Trophoblast cell (in vitro differentiated cells and primary cell): ENCODE results near the gene TIGD1.

Source experiments
- DNase-seq, 2 donors: peaks; one replicate each; pipeline ENCODE4 v3.0.0-alpha.2; 2016
- H2AFZ ChIP-seq: 2 replicates; pipeline ENCODE4 v1.6.1; 2013; ENCODE audit warnings: low read length, moderate library complexity, mild to moderate bottlenecking; ENCODE audit not compliant: insufficient read depth, poor library complexity
- H2AK5ac ChIP-seq: 2 replicates; pipeline ENCODE4 v1.6.1; 2013; ENCODE audit warnings: mild to moderate bottlenecking, low read length
- H2BK120ac ChIP-seq: 2 replicates; pipeline ENCODE4 v1.6.1; 2013; ENCODE audit warnings: low read length, mild to moderate bottlenecking, moderate library complexity; ENCODE audit not compliant: insufficient read depth, poor library complexity
- H2BK12ac ChIP-seq: 2 replicates; pipeline ENCODE4 v1.6.1; 2013; ENCODE audit warnings: mild to moderate bottlenecking, low read length, moderate library complexity
- H2BK5ac ChIP-seq: 2 replicates; pipeline ENCODE4 v1.6.1; 2013; ENCODE audit warnings: low read length, low read depth, moderate library complexity, mild to moderate bottlenecking; ENCODE audit not compliant: poor library complexity
- H3K14ac ChIP-seq: 2 replicates; pipeline ENCODE4 v1.6.1; 2013; ENCODE audit warnings: mild to moderate bottlenecking, low read length
- H3K18ac ChIP-seq: 2 replicates; pipeline ENCODE4 v1.6.1; 2013; ENCODE audit warnings: mild to moderate bottlenecking, low read length
- H3K23ac ChIP-seq: 2 replicates; pipeline ENCODE4 v1.6.1; 2013; ENCODE audit warnings: low read length
- H3K27ac ChIP-seq: 2 replicates; pipeline ENCODE4 v1.5.1; 2013; ENCODE audit warnings: low read depth, mild to moderate bottlenecking, inconsistent platforms, low read length, moderate library complexity
- H3K27me3 ChIP-seq: 2 replicates; pipeline ENCODE4 v1.6.1; 2013; ENCODE audit warnings: inconsistent platforms, mild to moderate bottlenecking, low read length, moderate library complexity; ENCODE audit not compliant: insufficient read depth
- H3K36me3 ChIP-seq, 2 experiments: 1 replicate in 1 of 2; 2 replicates in 1 of 2; pipeline ENCODE4 v1.6.1; 2013; ENCODE audit warnings: low read length in 2 of 2, mild to moderate bottlenecking in 2 of 2, moderate library complexity in 1 of 2; ENCODE audit not compliant: insufficient read depth in 2 of 2, control insufficient read depth in 1 of 2
- H3K4ac ChIP-seq: 2 replicates; pipeline ENCODE4 v1.6.1; 2013; ENCODE audit warnings: low read depth, mild to moderate bottlenecking, low read length, moderate library complexity
- H3K4me1 ChIP-seq, 2 experiments: 1 replicate in 1 of 2; 2 replicates in 1 of 2; pipeline ENCODE4 v1.6.1; 2013; ENCODE audit warnings: low read length in 2 of 2, mild to moderate bottlenecking in 2 of 2, moderate library complexity in 1 of 2; ENCODE audit not compliant: insufficient read depth in 2 of 2, control insufficient read depth in 1 of 2
- H3K4me2 ChIP-seq: 2 replicates; pipeline ENCODE4 v1.6.1; 2013; ENCODE audit warnings: inconsistent platforms, mild to moderate bottlenecking, low read length, moderate library complexity
- H3K4me3 ChIP-seq: 2 replicates; pipeline ENCODE4 v1.5.1; 2013; ENCODE audit warnings: mild to moderate bottlenecking, low read depth, low read length, inconsistent platforms
- H3K79me1 ChIP-seq: one replicate; pipeline ENCODE4 v1.6.1; 2013; ENCODE audit warnings: low read length
- H3K79me2 ChIP-seq: 2 replicates; pipeline ENCODE4 v1.6.1; 2013; ENCODE audit warnings: low read length, mild to moderate bottlenecking; ENCODE audit not compliant: control insufficient read depth, insufficient read depth, poor library complexity
- H3K9ac ChIP-seq: 2 replicates; pipeline ENCODE4 v1.6.1; 2013; ENCODE audit warnings: mild to moderate bottlenecking, low read length
- H3K9me3 ChIP-seq: 2 replicates; pipeline ENCODE4 v1.6.1; 2013; ENCODE audit warnings: low read depth, mild to moderate bottlenecking, control low read depth, inconsistent platforms, low read length; ENCODE audit not compliant: insufficient read depth
- H4K12ac ChIP-seq: 2 replicates; pipeline ENCODE4 v1.6.1; 2013; ENCODE audit warnings: low read depth, mild to moderate bottlenecking, low read length, moderate library complexity
- H4K8ac ChIP-seq: 2 replicates; pipeline ENCODE4 v1.6.1; 2013; ENCODE audit warnings: low read depth, mild to moderate bottlenecking, low read length, moderate library complexity
- H4K91ac ChIP-seq: one replicate; pipeline ENCODE4 v1.6.1; 2013; ENCODE audit warnings: low read depth, mild to moderate bottlenecking, low read length, moderate library complexity
- WGBS: extraction: QIAGEN DNeasy Blood & Tissue Kit; methylation state at CpG from one replicate; pipeline ENCODE4 v1.1.7; 2013; ENCODE audit warnings: missing lambda C conversion rate; ENCODE audit not compliant: insufficient read length, insufficient coverage; ENCODE audit errors: extremely low coverage; 5-methylcytosine and 5-hydroxymethylcytosine counted together

TIGD1 gene

GRCh38 chr2:232523682-232524597 lies 26.4 kb downstream of the TIGD1 start:
- peak overlapping the region; percentile 79 for H3K4me2 ChIP-seq
- H3K23ac ChIP-seq: no peak overlapping the region
- H3K79me2 ChIP-seq: no peaks in the 10 kb centered on the region
- peak overlapping the region; percentile 47 for H3K4me3 ChIP-seq
- DNase-seq: peak in 1 of 2 donors; percentile 13
- peaks cover 2% of the 10 kb centered on the region for H3K9me3 ChIP-seq
- no peak overlapping the region for H4K8ac ChIP-seq
- H2AK5ac ChIP-seq: no peak overlapping the region
- H3K79me1 ChIP-seq: no peaks in the 10 kb centered on the region
- no peak overlapping the region for H3K4ac ChIP-seq
- H4K91ac ChIP-seq: no peak overlapping the region
- H3K27ac ChIP-seq: no peak overlapping the region
- peaks cover 29% of the 10 kb centered on the region for H3K27me3 ChIP-seq
- H3K18ac ChIP-seq: no peak overlapping the region
- H3K14ac ChIP-seq: no peak overlapping the region
- no peak overlapping the region for H2BK120ac ChIP-seq
- H2BK5ac ChIP-seq: no peak overlapping the region
- no peaks in the 10 kb centered on the region for H3K36me3 ChIP-seq
- WGBS: no CpG with 5 or more reads among the region's 75 CpGs
- H3K9ac ChIP-seq: no peak overlapping the region
- H2AFZ ChIP-seq: peak overlapping the region; percentile 35
- peaks cover 2 to 6% of the 10 kb centered on the region in 2 experiments for H3K4me1 ChIP-seq
- H4K12ac ChIP-seq: no peak overlapping the region
- H2BK12ac ChIP-seq: no peak overlapping the region

- no peak overlapping the region for H3K23ac ChIP-seq
- no peak overlapping the region for H3K18ac ChIP-seq
- no peak overlapping the region for H3K14ac ChIP-seq
- no peaks in the 10 kb centered on the region for H3K79me2 ChIP-seq
- peaks cover 29% of the 10 kb centered on the region for H3K27me3 ChIP-seq
- no peak overlapping the region for H2AK5ac ChIP-seq
- no peak overlapping the region for H2AFZ ChIP-seq
- no CpG with 5 or more reads among the region's 16 CpGs for WGBS
- H3K27ac ChIP-seq: no peak overlapping the region
- no peaks in the 10 kb centered on the region for H3K79me1 ChIP-seq
- H4K91ac ChIP-seq: no peak overlapping the region
- H3K4me1 ChIP-seq: peaks cover 2 to 6% of the 10 kb centered on the region in 2 experiments
- no peak overlapping the region for H2BK120ac ChIP-seq
- H3K4ac ChIP-seq: no peak overlapping the region
- H4K8ac ChIP-seq: no peak overlapping the region
- H3K9ac ChIP-seq: no peak overlapping the region
- peak overlapping the region; percentile 12 for H3K4me3 ChIP-seq
- H3K4me2 ChIP-seq: peak overlapping the region; percentile 79
- no peak overlapping the region for H2BK5ac ChIP-seq
- no peak overlapping the region for H4K12ac ChIP-seq
- no peak overlapping the region for H2BK12ac ChIP-seq
- no peak for DNase-seq
- no peaks in the 10 kb centered on the region for H3K36me3 ChIP-seq
- peaks cover 2% of the 10 kb centered on the region for H3K9me3 ChIP-seq
Observed at GRCh38 chr2:232523402-232523681, 27.0 kb downstream of the TIGD1 start.

GRCh38 chr2:232522623-232523401 lies 27.5 kb downstream of the TIGD1 start:
- H3K27me3 ChIP-seq: peaks cover 29% of the 10 kb centered on the region
- no peak overlapping the region for H2BK12ac ChIP-seq
- no CpG with 5 or more reads among the region's 46 CpGs for WGBS

GRCh38 chr2:232521959-232522622 lies 28.3 kb downstream of the TIGD1 start:
- WGBS: no CpG with 5 or more reads among the region's 66 CpGs
- no peak overlapping the region for H2AFZ ChIP-seq
- peaks cover 0 to 6% of the 10 kb centered on the region in 2 experiments for H3K4me1 ChIP-seq
- no peak overlapping the region for H2AK5ac ChIP-seq
- H3K27me3 ChIP-seq: peaks cover 29% of the 10 kb centered on the region
- H3K4me3 ChIP-seq: no peak overlapping the region
- H3K9ac ChIP-seq: no peak overlapping the region
- no peak overlapping the region for H4K91ac ChIP-seq
- DNase-seq: peak in 1 of 2 donors; percentile 57
- H3K36me3 ChIP-seq: no peaks in the 10 kb centered on the region
- H3K14ac ChIP-seq: no peak overlapping the region
- no peak overlapping the region for H3K4ac ChIP-seq
- no peak overlapping the region for H3K18ac ChIP-seq
- H2BK5ac ChIP-seq: no peak overlapping the region
- H4K12ac ChIP-seq: no peak overlapping the region
- H4K8ac ChIP-seq: no peak overlapping the region
- no peaks in the 10 kb centered on the region for H3K79me2 ChIP-seq
- no peak overlapping the region for H2BK120ac ChIP-seq
- H3K9me3 ChIP-seq: peaks cover 2% of the 10 kb centered on the region
- H3K79me1 ChIP-seq: no peaks in the 10 kb centered on the region
- no peak overlapping the region for H3K27ac ChIP-seq
- no peak overlapping the region for H3K23ac ChIP-seq
- no peak overlapping the region for H2BK12ac ChIP-seq
- H3K4me2 ChIP-seq: no peak overlapping the region

More at GRCh38 chr2:232522623-232523401, 27.5 kb downstream of the TIGD1 start:
- no peak overlapping the region for H3K18ac ChIP-seq
- H2BK5ac ChIP-seq: no peak overlapping the region
- no peak overlapping the region for H3K4me2 ChIP-seq
- H3K4me1 ChIP-seq: peaks cover 0 to 6% of the 10 kb centered on the region in 2 experiments
- no peak overlapping the region for H2AFZ ChIP-seq
- no peaks in the 10 kb centered on the region for H3K79me2 ChIP-seq
- H3K9me3 ChIP-seq: peaks cover 2% of the 10 kb centered on the region
- H3K36me3 ChIP-seq: no peaks in the 10 kb centered on the region
- H4K12ac ChIP-seq: no peak overlapping the region
- no peak overlapping the region for H3K23ac ChIP-seq
- H4K8ac ChIP-seq: no peak overlapping the region
- no peak overlapping the region for H3K27ac ChIP-seq
- no peak overlapping the region for H3K9ac ChIP-seq
- H3K4ac ChIP-seq: no peak overlapping the region
- no peaks in the 10 kb centered on the region for H3K79me1 ChIP-seq
- no peak overlapping the region for H2BK120ac ChIP-seq
- H2AK5ac ChIP-seq: no peak overlapping the region
- no peak overlapping the region for H3K14ac ChIP-seq
- H4K91ac ChIP-seq: no peak overlapping the region
- no peak for DNase-seq
- no peak overlapping the region for H3K4me3 ChIP-seq
